GM20431 (cell line): ENCODE measurements around the gene MPIG6B.

Source experiments
- in situ Hi-C: fragments of 300-500 bp; cut with MseI, MboI; formaldehyde crosslinking; loops from one replicate; pipeline ENCODE4 v1.15.0; 2020; ENCODE audit warnings: low sequenced_read_pairs; ENCODE audit not compliant: unreplicated experiment

Gene MPIG6B

GRCh38 chr6:31736768-31737314, 13.7 kb downstream of the MPIG6B start:
- in situ Hi-C loops, result no loop called here

GRCh38 chr6:31737315-31737990, 14.3 kb downstream of the MPIG6B start:
- in situ Hi-C loops, result no loop called here

- in situ Hi-C loops, result no loop called here
Observed at GRCh38 chr6:31737991-31738979, 15.1 kb downstream of the MPIG6B start.

GRCh38 chr6:31739639-31740396, 16.6 kb downstream of the MPIG6B start, which contains the start of gene MSH5:
Gene MSH5, plus strand, starts transcription at chr6:31740005. Its CDS starts 462 bp downstream, at chr6:31740467.
- in situ Hi-C loops, result no loop called here

- in situ Hi-C loops, result no loop called here
Observed at GRCh38 chr6:31740397-31741223, 17.4 kb downstream of the MPIG6B start.

GRCh38 chr6:31741815-31742214, 18.6 kb downstream of the MPIG6B start:
- in situ Hi-C loops, result no loop called here

- in situ Hi-C loops, result no loop called here
Observed at GRCh38 chr6:31742894-31743293, 19.7 kb downstream of the MPIG6B start.

GRCh38 chr6:31744422-31744821, 21.2 kb downstream of the MPIG6B start:
- in situ Hi-C loops, result no loop called here

- in situ Hi-C loops, result no loop called here
Observed at GRCh38 chr6:31749301-31750036, 26.3 kb downstream of the MPIG6B start.

GRCh38 chr6:31750411-31751022, 27.3 kb downstream of the MPIG6B start:
- in situ Hi-C loops, result no loop called here

GRCh38 chr6:31752739-31753319, 29.7 kb downstream of the MPIG6B start:
- in situ Hi-C loops, result no loop called here

GRCh38 chr6:31758281-31758680, 35.1 kb downstream of the MPIG6B start:
- in situ Hi-C loops, result no loop called here

GRCh38 chr6:31760790-31761189, 37.6 kb downstream of the MPIG6B start:
- in situ Hi-C loops, result no loop called here

- in situ Hi-C loops, result no loop called here
Observed at GRCh38 chr6:31761343-31761742, 38.2 kb downstream of the MPIG6B start.

- in situ Hi-C loops, result no loop called here
Observed at GRCh38 chr6:31762356-31762755, 39.2 kb downstream of the MPIG6B start, which contains the start of gene SAPCD1. Gene SAPCD1, plus strand, starts transcription at chr6:31762656. Its CDS starts 399 bp downstream, at chr6:31763055.

GRCh38 chr6:31762878-31763618, 39.9 kb downstream of the MPIG6B start:
- in situ Hi-C loops, result no loop called here

- in situ Hi-C loops, result no loop called here
Observed at GRCh38 chr6:31763619-31763940, 40.4 kb downstream of the MPIG6B start.
